Astrocyte (in vitro differentiated cells and primary cell): ENCODE data around the gene INKA1.

Experiments
- CTCF ChIP-seq: IDR thresholded peaks from 2 replicates; pipeline ENCODE4 v1.5.1; 2011; ENCODE audit warnings: low read depth, mild to moderate bottlenecking, inconsistent platforms, low read length, moderate library complexity; ENCODE audit not compliant: insufficient read depth
- EZH2 ChIP-seq: IDR thresholded peaks from 2 replicates; pipeline ENCODE4 v1.6.1; 2012; ENCODE audit warnings: mild to moderate bottlenecking, low read length, inconsistent platforms; ENCODE audit not compliant: insufficient read depth

- TF ChIP-seq CTCF (no peak), EZH2 (no peak)
Observed at GRCh38 chr3:49799105-49799504, 4.0 kb upstream of the INKA1 start.
